Smooth muscle cell (in vitro differentiated cells): ENCODE results near the gene SMTNL2. TPM values are rescaled to one million over a fixed set of nuclear protein-coding genes. Genes with fewer than 3 reads are reported as not detected.

Experiments used
- DNase-seq: peaks from one replicate; lab custom pipeline; 2025; ENCODE audit not compliant: unreplicated experiment; lab: John Stamatoyannopoulos, UW
- H2AFZ ChIP-seq: fragments of 200-600 bp; sonication (generic); 2 replicates; pipeline ENCODE4 v1.6.0; 2016; ENCODE audit warnings: antibody characterized with exemption, low read depth, mild to moderate bottlenecking
- H3F3A ChIP-seq: fragments of 200-600 bp; sonication (generic); 2 replicates; pipeline ENCODE4 v1.6.0; 2017; ENCODE audit warnings: antibody characterized with exemption, low read depth
- H3K27ac ChIP-seq: fragments of 200-600 bp; sonication (generic); 2 replicates; pipeline ENCODE4 v1.5.1; 2016; ENCODE audit warnings: low read depth, mild to moderate bottlenecking
- H3K27me3 ChIP-seq: fragments of 200-600 bp; sonication (generic); 2 replicates; pipeline ENCODE4 v1.6.1; 2016; ENCODE audit warnings: low read depth, mild to moderate bottlenecking
- H3K36me3 ChIP-seq: fragments of 200-600 bp; sonication (generic); 2 replicates; pipeline ENCODE4 v1.5.1; 2016; ENCODE audit warnings: low read depth
- H3K4me1 ChIP-seq: fragments of 200-600 bp; sonication (generic); 2 replicates; pipeline ENCODE4 v1.5.1; 2016; ENCODE audit warnings: low read depth
- H3K4me2 ChIP-seq: fragments of 200-600 bp; sonication (generic); 2 replicates; pipeline ENCODE4 v1.6.0; 2016; ENCODE audit warnings: mild to moderate bottlenecking
- H3K4me3 ChIP-seq: fragments of 200-600 bp; sonication (generic); 2 replicates; pipeline ENCODE4 v1.5.1; 2016; ENCODE audit warnings: mild to moderate bottlenecking
- H3K79me2 ChIP-seq: fragments of 200-600 bp; sonication (generic); 2 replicates; pipeline ENCODE4 v1.6.0; 2016; ENCODE audit warnings: low read depth, mild to moderate bottlenecking
- H3K9ac ChIP-seq: fragments of 200-600 bp; sonication (generic); 2 replicates; pipeline ENCODE4 v1.6.0; 2016; ENCODE audit warnings: low read depth
- H3K9me3 ChIP-seq: fragments of 200-600 bp; sonication (generic); replicated peaks from 2 replicates; pipeline ENCODE4 v1.5.1; 2016; ENCODE audit warnings: low read depth
- H4K20me1 ChIP-seq: fragments of 200-600 bp; sonication (generic); 2 replicates; pipeline ENCODE4 v1.6.0; 2016; ENCODE audit warnings: low read depth
- WGBS: methylation state at CpG from one replicate; pipeline ENCODE4 v1.1.7; 2016; ENCODE audit warnings: low lambda C conversion rate; 5-methylcytosine and 5-hydroxymethylcytosine counted together
- polyA plus RNA-seq: library from polyadenylated mRNA; unstranded; fragments of >200 nt; fragmentation: Nextera tagmentation; extraction: Ambion mirVana; gene quantifications from 2 replicates; pipeline ENCODE4 v1.2.1, GENCODE V29; 2016
- total RNA-seq: library from RNA; depleted of rRNA; stranded (reverse); fragments of >200 nt; gene quantifications from 2 replicates; pipeline ENCODE4 v1.2.3, GENCODE V29; 2014
- TF ChIP-seq, protein P1 (sequence below): fragments of 200-600 bp; sonication (generic); IDR thresholded peaks from 2 replicates; pipeline ENCODE4 v1.5.1; 2017; ENCODE audit warnings: borderline replicate concordance, mild to moderate bottlenecking, antibody characterized with exemption; ENCODE audit not compliant: insufficient read depth, poor library complexity, severe bottlenecking

SMTNL2 gene
- total and polyA plus RNA-seq, 2 experiments from 2014 or later = 5.1 to 8.3 TPM

DNA sequence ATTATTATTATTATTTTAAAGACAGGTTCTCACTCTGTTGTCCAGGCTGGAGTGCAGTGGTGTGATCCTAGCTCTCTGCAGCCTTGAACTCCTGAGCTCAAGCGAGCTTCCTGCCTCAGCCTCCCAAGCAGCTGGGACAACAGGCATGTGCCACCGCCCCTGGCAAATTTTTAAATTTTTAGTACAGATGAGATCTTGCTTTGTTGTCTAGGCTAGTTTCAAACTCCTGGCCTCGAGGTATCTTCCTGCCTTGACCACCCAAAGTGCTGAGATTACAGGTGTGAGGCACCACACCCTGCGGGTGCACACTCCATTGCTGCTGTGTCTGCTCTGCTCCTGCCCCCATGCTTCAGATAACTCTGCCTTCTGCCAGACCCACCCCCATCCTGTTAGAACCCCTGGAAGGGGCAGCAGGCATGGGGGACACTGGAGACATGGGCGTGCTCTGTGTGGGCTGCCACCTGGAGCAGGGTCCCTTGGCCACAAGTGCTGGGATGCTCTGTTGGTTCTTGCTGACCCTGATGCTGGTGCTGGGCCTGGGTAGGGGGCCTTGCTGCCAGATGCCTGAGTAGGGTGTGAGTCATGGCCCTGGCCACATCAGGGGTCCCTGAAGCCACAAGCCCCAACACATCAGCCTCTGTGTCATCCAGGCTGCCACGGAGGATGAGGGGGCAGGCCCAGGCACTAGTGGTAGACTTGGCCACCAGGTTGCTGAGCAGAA lies 26.5 kb upstream of the SMTNL2 start:
- H3K9me3 ChIP-seq = no peaks in the 10 kb centered on the region
- H3K36me3 ChIP-seq = no peaks in the 10 kb centered on the region
- DNase-seq = no peak
- H3K4me1 ChIP-seq = peaks cover 17% of the 10 kb centered on the region
- H3K79me2 ChIP-seq = peaks cover 18% of the 10 kb centered on the region
- no peaks in the 10 kb centered on the region for H3K27me3 ChIP-seq
- H3K4me2 ChIP-seq = no peak overlapping the region
- no peak overlapping the region for H2AFZ ChIP-seq
- no peak overlapping the region for H3K4me3 ChIP-seq
- TF ChIP-seq, protein P1, sequence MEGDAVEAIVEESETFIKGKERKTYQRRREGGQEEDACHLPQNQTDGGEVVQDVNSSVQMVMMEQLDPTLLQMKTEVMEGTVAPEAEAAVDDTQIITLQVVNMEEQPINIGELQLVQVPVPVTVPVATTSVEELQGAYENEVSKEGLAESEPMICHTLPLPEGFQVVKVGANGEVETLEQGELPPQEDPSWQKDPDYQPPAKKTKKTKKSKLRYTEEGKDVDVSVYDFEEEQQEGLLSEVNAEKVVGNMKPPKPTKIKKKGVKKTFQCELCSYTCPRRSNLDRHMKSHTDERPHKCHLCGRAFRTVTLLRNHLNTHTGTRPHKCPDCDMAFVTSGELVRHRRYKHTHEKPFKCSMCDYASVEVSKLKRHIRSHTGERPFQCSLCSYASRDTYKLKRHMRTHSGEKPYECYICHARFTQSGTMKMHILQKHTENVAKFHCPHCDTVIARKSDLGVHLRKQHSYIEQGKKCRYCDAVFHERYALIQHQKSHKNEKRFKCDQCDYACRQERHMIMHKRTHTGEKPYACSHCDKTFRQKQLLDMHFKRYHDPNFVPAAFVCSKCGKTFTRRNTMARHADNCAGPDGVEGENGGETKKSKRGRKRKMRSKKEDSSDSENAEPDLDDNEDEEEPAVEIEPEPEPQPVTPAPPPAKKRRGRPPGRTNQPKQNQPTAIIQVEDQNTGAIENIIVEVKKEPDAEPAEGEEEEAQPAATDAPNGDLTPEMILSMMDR = no peak
- H3K9ac ChIP-seq = no peak overlapping the region
- no peaks in the 10 kb centered on the region for H4K20me1 ChIP-seq
- no peaks in the 10 kb centered on the region for H3F3A ChIP-seq
- WGBS = 94% methylated on average over 6 of the region's 6 CpGs
- no peak overlapping the region for H3K27ac ChIP-seq

DNA sequence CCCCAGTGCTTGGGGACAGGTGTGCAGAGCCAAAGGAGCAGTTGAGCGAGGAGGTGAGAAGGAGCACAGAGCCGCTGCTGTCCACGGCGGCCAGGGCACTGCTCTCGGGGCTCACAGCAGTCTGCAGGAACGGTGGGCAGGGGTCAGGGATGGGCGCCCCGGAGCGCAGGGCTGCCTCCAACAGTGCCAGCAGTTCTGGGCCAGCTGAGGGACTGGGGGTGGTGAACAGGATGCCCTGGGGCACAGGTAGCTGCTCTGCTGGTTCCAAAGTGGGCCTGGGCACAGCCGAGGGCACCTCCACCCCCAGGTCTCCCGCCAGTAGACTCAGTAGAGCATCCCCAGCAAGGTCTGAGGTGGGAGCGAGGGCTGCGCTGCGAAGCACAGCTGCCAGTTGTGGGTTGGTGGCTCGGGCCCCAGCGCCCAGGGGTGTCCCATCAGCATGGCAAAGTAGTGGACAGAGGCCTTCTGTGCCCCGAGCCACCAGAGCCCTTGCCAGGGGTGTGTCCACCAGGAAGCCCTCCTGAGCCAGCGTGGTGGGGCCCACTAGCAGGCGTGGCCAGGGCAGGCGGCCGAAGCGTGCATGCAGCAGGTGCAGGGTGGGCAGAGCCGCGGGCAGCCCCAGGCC lies 25.9 kb upstream of the SMTNL2 start:
- peaks cover 17% of the 10 kb centered on the region for H3K4me1 ChIP-seq
- H3K27ac ChIP-seq = no peak overlapping the region

GRCh38 chr17:4559139-4559791 lies 25.1 kb upstream of the SMTNL2 start:
- H3K27me3 ChIP-seq = no peaks in the 10 kb centered on the region
- H3F3A ChIP-seq = no peaks in the 10 kb centered on the region
- H3K9ac ChIP-seq = no peak overlapping the region
- no peak for DNase-seq
- TF ChIP-seq, protein P1 = no peak
- no peaks in the 10 kb centered on the region for H3K9me3 ChIP-seq
- no peaks in the 10 kb centered on the region for H3K36me3 ChIP-seq
- H3K4me3 ChIP-seq = no peak overlapping the region
- H4K20me1 ChIP-seq = no peaks in the 10 kb centered on the region
- H3K27ac ChIP-seq = no peak overlapping the region
- peaks cover 12% of the 10 kb centered on the region for H3K4me1 ChIP-seq
- no peak overlapping the region for H2AFZ ChIP-seq
- 89% methylated on average over 17 of the region's 17 CpGs for WGBS
- H3K79me2 ChIP-seq = peaks cover 8% of the 10 kb centered on the region
- no peak overlapping the region for H3K4me2 ChIP-seq

More for the DNA sequence above, 25.9 kb upstream of the SMTNL2 start:
- Histone ChIP-seq H3K4me3 (no peak overlapping the region), H3K9me3 (no peaks in the 10 kb centered on the region), H3K9ac (no peak overlapping the region), H4K20me1 (no peaks in the 10 kb centered on the region), H3K79me2 (peaks cover 16% of the 10 kb centered on the region), H3K27me3 (no peaks in the 10 kb centered on the region), H3F3A (no peaks in the 10 kb centered on the region), H3K36me3 (no peaks in the 10 kb centered on the region), H3K4me2 (no peak overlapping the region), H2AFZ (no peak overlapping the region)
- DNase-seq = no peak
- TF ChIP-seq, protein P1 = no peak
- WGBS = 92% methylated on average over 24 of the region's 24 CpGs
